AG08395 (cell line): Measurements from ENCODE around the gene GALNT13.

ENCODE experiments used
- DNase-seq: peaks from one replicate; pipeline ENCODE4 v3.0.0; 2012; ENCODE audit warnings: mixed read lengths, low spot score

The GALNT13 gene

GRCh38 chr2:153871231-153872221 is at the start of gene GALNT13:
Gene GALNT13, plus strand, starts transcription at chr2:153871922.
- DNase-seq = no peak

- no peak for DNase-seq
Measured at GRCh38 chr2:153823880-153824279, 47.8 kb upstream of the GALNT13 start.

GRCh38 chr2:153828335-153828734 is 43.4 kb upstream of the GALNT13 start:
- no peak for DNase-seq

DNA sequence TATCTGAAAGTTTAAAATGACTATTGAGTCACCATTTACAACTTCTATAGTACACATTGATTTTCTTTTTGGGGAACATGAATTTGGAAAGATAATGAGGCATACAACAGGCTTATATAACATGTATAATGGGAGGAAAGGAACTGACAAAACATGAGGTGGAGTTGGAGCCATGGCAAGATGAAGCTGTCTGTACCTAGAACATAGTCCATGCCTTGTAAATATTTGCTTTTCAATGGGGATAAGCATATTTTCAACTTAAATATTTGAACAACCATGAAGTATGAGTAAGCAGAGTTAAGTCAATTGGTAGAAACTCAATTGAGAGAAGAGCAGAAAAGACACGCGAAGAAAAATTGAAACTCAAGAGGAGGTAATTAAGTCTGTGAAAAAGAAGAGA is 37.1 kb upstream of the GALNT13 start:
- no peak for DNase-seq

GRCh38 chr2:153858250-153858649 is 13.5 kb upstream of the GALNT13 start:
- no peak for DNase-seq

DNA sequence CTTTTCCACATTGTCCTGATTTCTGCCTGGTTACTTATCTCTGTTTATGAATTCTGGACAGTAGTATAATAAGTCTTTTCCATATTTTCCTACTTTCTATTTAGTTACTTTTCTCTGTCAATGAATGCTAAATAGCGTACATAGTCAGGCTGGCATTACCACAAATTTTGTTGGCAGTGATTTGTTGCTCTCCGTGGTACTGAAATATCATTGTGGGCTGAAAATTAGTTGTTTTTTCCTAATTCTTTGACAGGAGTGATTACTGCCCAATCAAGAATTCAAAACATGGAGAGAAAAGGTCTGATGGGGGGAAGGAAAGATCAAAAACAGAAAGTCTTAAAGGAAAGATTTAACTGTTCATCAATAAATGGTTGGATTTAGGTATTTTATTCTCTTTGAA is 7.7 kb upstream of the GALNT13 start:
- no peak for DNase-seq

DNA sequence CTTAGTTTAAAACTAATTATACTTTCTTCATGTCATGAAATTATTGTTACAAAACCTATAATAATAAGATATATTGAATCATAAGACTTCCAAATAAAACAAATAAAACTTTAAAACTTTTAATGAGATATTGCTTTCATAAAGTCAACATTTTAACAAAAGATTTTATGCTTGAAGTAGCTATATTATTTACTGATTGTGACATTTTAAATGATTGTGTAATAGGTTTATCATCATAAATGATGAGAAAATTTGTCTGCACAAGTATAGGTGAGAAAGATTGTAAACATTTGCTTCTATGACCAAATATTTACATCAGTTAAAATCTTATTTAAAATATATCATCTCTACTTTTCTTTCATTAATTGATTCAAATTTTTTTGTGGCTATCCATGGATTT is 5.1 kb upstream of the GALNT13 start:
- DNase-seq = no peak

- DNase-seq = no peak
Measured at GRCh38 chr2:153870308-153870707, 1.4 kb upstream of the GALNT13 start.

- DNase-seq = no peak
Measured at GRCh38 chr2:153872311-153873051, 759 bp downstream of the GALNT13 start.

GRCh38 chr2:153873052-153874048 is 1.6 kb downstream of the GALNT13 start:
- DNase-seq = no peak

DNA sequence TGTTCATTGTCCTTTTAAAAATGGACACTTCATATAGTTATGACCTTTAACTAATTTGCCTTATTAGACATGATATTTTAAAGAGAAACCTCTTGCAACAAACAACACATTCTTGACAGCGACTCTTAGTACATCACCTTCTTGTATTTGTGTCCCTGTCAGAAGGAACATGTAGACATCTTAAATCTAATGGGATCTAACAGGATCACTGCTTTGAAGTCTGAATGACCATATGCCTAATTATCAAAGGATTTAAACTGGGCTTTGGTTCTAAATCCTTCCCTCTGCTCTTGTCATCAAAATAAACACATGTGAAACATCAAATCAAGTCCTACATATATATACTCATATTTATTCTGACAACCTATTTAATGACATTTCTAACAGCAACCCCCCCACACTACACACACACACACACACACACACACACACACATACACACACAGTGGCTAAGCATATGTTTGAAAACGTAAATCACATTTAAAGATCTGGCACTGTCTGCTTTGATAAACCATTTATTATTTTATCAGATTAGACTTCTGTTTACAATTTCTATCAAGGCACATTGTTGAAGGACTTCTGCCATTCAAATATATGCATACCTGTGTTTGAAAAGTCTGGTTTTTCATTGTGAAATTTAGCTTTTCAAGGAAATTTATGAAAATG is 4.2 kb downstream of the GALNT13 start:
- no peak for DNase-seq

GRCh38 chr2:153880926-153881325 is 9.2 kb downstream of the GALNT13 start:
- DNase-seq = no peak

GRCh38 chr2:153886833-153887232 is 15.1 kb downstream of the GALNT13 start:
- no peak for DNase-seq

DNA sequence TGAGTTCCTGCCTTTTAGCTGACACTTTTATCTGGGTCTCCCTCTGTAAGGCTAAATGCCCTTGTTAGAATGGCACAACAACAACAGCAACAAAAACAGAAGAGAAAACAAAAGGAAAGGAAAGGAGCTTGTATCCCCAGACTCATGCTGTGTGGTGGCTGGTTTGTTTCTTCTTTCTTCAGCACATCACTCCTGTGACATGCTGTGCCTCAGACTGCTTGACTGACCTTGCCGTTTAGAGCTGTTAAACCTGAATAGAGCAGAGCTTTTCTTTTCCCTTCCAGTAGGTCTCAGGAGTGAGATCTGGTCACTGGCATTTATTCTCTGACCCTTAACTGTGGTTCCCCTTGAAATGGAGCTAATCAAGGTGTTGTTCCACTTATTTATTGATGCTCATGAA is 18.9 kb downstream of the GALNT13 start:
- DNase-seq = no peak

- no peak for DNase-seq
Measured at GRCh38 chr2:153891051-153891450, 19.3 kb downstream of the GALNT13 start.

GRCh38 chr2:153912798-153913396 is 41.2 kb downstream of the GALNT13 start:
- no peak for DNase-seq

- no peak for DNase-seq
Measured at GRCh38 chr2:153917570-153917969, 45.8 kb downstream of the GALNT13 start.

GRCh38 chr2:153935511-153935910 is 63.8 kb downstream of the GALNT13 start:
- no peak for DNase-seq

DNA sequence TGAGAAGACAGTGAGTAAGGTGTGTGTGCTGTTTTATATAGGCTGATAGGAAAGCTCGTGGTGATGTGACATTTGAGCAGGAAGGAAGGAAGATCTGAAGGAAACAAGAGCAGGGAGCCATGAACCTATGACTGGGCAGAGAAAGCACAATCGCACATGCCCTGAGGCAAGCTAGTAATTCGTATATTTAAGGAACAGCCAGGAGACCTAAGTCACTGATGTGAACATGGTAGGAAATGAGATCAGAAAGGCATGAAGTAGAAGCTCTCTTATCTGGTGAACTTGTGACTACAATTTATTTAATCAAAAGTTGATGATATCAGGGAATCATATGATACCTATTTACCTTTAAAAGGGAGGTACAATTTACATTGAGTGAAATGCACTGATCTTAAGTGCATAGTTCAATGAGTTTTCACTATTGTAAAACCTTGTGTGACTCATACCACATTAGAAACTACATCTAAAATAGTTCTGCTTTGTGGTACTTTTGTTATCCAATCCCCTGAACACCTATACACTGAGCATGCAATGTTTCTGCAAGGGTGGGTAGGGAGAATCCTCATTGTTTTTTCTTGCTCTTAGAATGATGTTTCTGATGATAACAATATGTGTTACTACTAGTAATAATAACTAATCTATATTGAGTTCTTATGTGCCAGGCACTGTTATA is 67.5 kb downstream of the GALNT13 start:
- no peak for DNase-seq

DNA sequence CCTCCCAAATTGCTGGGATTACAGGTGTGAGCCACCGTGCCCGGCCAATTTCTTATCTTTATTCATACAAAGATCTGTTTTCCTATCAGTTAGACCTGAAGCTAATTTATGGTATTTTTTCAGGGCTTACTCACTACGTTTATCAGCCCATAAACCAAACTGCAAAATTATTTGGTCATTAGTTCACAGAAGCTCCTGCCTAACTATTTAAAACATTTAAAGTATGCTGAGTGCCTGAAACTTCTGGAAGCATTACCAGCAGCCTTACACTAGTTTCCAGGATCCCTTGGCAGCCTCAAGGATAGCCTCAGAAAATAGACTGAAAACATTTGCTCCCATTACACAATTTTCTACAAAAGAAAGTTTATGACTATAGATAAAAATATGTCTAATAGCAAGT is 68.8 kb downstream of the GALNT13 start:
- DNase-seq = no peak
